Loucy (cell line): Measurements from ENCODE around the gene CAPZA2.

ENCODE experiments used
- H2AFZ ChIP-seq: fragments of 200-600 bp; sonication (generic); 2 replicates; pipeline ENCODE4 v1.6.0; 2016; ENCODE audit warnings: antibody characterized with exemption, mild to moderate bottlenecking, low read length, moderate library complexity
- H3F3A ChIP-seq: fragments of 200-600 bp; 2 replicates; pipeline ENCODE4 v1.6.0; 2016; ENCODE audit warnings: antibody characterized with exemption, low read depth, mild to moderate bottlenecking
- H3K27me3 ChIP-seq: fragments of 200-600 bp; sonication (generic); 2 replicates; pipeline ENCODE4 v1.6.1; 2014; ENCODE audit warnings: low read length, mild to moderate bottlenecking; ENCODE audit not compliant: insufficient read depth, poor library complexity, severe bottlenecking
- H3K36me3 ChIP-seq: fragments of 200-600 bp; sonication (generic); 2 replicates; pipeline ENCODE4 v1.6.1; 2016; ENCODE audit warnings: low read length; ENCODE audit not compliant: insufficient read depth
- H3K4me1 ChIP-seq: fragments of 200-600 bp; sonication (generic); 2 replicates; pipeline ENCODE4 v1.5.1; 2014; ENCODE audit warnings: low read length, mild to moderate bottlenecking; ENCODE audit not compliant: insufficient read depth, poor library complexity, severe bottlenecking
- H3K4me2 ChIP-seq: fragments of 200-600 bp; sonication (generic); 2 replicates; pipeline ENCODE4 v1.6.0; 2014; ENCODE audit warnings: antibody characterized with exemption, low read length, low read depth, mild to moderate bottlenecking; ENCODE audit not compliant: poor library complexity, severe bottlenecking
- H3K4me3 ChIP-seq: fragments of 200-600 bp; sonication (generic); 2 replicates; pipeline ENCODE4 v1.5.1; 2014; ENCODE audit warnings: low read length, mild to moderate bottlenecking, mixed read lengths; ENCODE audit not compliant: poor library complexity, severe bottlenecking
- H3K79me2 ChIP-seq: fragments of 200-600 bp; sonication (generic); 2 replicates; pipeline ENCODE4 v1.6.1; 2014; ENCODE audit warnings: low read length; ENCODE audit not compliant: insufficient read depth
- H3K9ac ChIP-seq: fragments of 200-600 bp; sonication (generic); 2 replicates; pipeline ENCODE4 v1.6.0; 2014; ENCODE audit warnings: mild to moderate bottlenecking, low read depth, low read length, moderate library complexity; ENCODE audit not compliant: poor library complexity, severe bottlenecking
- H3K9me2 ChIP-seq: fragments of 200-600 bp; sonication (generic); replicated peaks from 2 replicates; pipeline ENCODE4 v1.6.1; 2016; ENCODE audit warnings: low read depth, low read length, mixed read lengths
- H3K9me3 ChIP-seq: fragments of 200-600 bp; sonication (generic); 2 replicates; pipeline ENCODE4 v1.6.1; 2014; ENCODE audit warnings: mild to moderate bottlenecking, antibody characterized with exemption, low read length, low read depth; ENCODE audit not compliant: insufficient read depth
- H4K20me1 ChIP-seq: fragments of 200-600 bp; sonication (generic); 2 replicates; pipeline ENCODE4 v1.6.0; 2014; ENCODE audit warnings: antibody characterized with exemption, low read length, mild to moderate bottlenecking; ENCODE audit not compliant: insufficient read depth, poor library complexity, severe bottlenecking
- CTCF ChIP-seq: fragments of 200-600 bp; sonication (generic); conservative IDR thresholded peaks from 2 replicates; pipeline ENCODE4 v1.5.1; 2014; ENCODE audit warnings: mild to moderate bottlenecking, antibody characterized with exemption, low read length
- EZH2phosphoT487 ChIP-seq: fragments of 200-600 bp; IDR thresholded peaks from 2 replicates; pipeline ENCODE4 v1.6.1; 2018; ENCODE audit warnings: antibody characterized with exemption, mild to moderate bottlenecking, moderate library complexity, borderline replicate concordance

Gene CAPZA2

GRCh38 chr7:116843378-116843777 lies 19.0 kb upstream of the CAPZA2 start:
- Histone ChIP-seq H3K27me3 (no peaks in the 10 kb centered on the region), H3K36me3 (no peaks in the 10 kb centered on the region), H3K79me2 (no peaks in the 10 kb centered on the region), H3K9me2 (no peaks in the 10 kb centered on the region), H3F3A (no peaks in the 10 kb centered on the region), H3K4me2 (no peak overlapping the region), H3K4me3 (no peak overlapping the region), H2AFZ (no peak overlapping the region), H3K9ac (no peak overlapping the region), H4K20me1 (no peaks in the 10 kb centered on the region), H3K9me3 (no peaks in the 10 kb centered on the region), H3K4me1 (no peaks in the 10 kb centered on the region)
- no peak for TF ChIP-seq EZH2phosphoT487
- no peak for TF ChIP-seq CTCF

- H4K20me1 ChIP-seq = no peaks in the 10 kb centered on the region
- H3K4me2 ChIP-seq = no peak overlapping the region
- H3K27me3 ChIP-seq = peaks cover 8% of the 10 kb centered on the region
- no peaks in the 10 kb centered on the region for H3K4me1 ChIP-seq
- H3K79me2 ChIP-seq = no peaks in the 10 kb centered on the region
- H3K9ac ChIP-seq = no peak overlapping the region
- H3K9me2 ChIP-seq = no peaks in the 10 kb centered on the region
- no peak for TF ChIP-seq CTCF
- TF ChIP-seq EZH2phosphoT487 = no peak
- no peak overlapping the region for H3K4me3 ChIP-seq
- no peaks in the 10 kb centered on the region for H3F3A ChIP-seq
- no peaks in the 10 kb centered on the region for H3K36me3 ChIP-seq
- no peak overlapping the region for H2AFZ ChIP-seq
- H3K9me3 ChIP-seq = no peaks in the 10 kb centered on the region
Measured at GRCh38 chr7:116851175-116851574, 11.2 kb upstream of the CAPZA2 start.

- peaks cover 8% of the 10 kb centered on the region for H3K27me3 ChIP-seq
- no peaks in the 10 kb centered on the region for H3K36me3 ChIP-seq
- H4K20me1 ChIP-seq = no peaks in the 10 kb centered on the region
- no peaks in the 10 kb centered on the region for H3K79me2 ChIP-seq
- TF ChIP-seq CTCF = no peak
- TF ChIP-seq EZH2phosphoT487 = no peak
- no peak overlapping the region for H3K9ac ChIP-seq
- no peak overlapping the region for H3K4me3 ChIP-seq
- H3K4me1 ChIP-seq = no peaks in the 10 kb centered on the region
- H3K9me2 ChIP-seq = no peaks in the 10 kb centered on the region
- H2AFZ ChIP-seq = no peak overlapping the region
- H3K9me3 ChIP-seq = no peaks in the 10 kb centered on the region
- no peak overlapping the region for H3K4me2 ChIP-seq
- no peaks in the 10 kb centered on the region for H3F3A ChIP-seq
Measured at GRCh38 chr7:116851671-116852070, 10.7 kb upstream of the CAPZA2 start.
